Measurements from ENCODE around the gene GPSM3. TPM values are rescaled to one million over a fixed set of nuclear protein-coding genes. Genes with fewer than 3 reads are reported as not detected.

GPSM3 gene
- total and polyA plus RNA-seq, 7 donors: 1.5 to 5.1 (median 2.7) TPM

DNA sequence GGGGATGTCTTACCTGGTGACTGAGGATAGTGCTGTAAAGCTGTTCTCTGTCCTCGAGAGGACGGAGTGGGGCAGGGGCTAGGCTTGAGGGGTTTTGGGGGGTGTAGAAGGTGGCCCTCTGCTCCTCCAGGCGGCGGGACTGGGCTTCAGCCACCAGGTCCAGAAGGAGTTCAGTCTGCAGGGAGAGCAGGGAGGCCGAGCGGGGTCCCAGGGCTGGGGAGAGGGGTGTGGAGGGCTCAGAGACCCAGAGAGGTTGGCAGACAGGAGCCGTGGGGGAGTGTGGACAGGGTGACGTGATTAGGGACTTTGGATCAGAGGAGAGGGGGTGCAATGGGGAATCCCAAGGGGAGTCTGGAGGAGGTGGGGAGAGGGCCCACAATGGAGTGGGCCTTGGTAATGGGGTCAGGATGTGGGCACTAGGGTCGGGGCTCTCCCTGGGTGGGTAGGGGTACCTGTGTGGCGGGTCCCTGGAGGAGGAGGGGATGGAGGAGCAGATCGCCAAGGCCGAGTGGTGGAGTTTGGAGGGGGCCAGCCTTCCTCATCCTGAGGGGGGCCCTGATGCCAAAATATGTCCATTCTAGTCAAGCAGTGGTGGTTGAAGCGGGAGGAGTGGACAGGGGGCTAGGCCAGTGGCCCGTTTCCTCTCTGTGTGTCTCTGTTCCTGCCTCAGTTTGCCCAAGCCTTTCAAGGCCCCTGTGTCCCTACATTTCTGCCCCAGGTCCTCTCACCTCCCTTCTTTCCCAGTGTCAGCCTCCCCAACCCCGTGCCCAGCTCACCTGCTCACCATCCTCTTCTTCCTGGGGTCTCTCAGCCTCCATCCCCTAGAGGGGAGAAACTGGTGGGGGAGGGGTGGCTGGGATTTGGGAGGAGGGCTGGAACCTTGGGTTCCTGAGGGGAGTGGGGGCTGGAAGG, 491 bp downstream of the GPSM3 start:
- H3K27ac ChIP-seq: peak overlapping the region; percentile 48
- H3K4me1 ChIP-seq: peaks cover 24% of the 10 kb centered on the region
- 76 to 84% (median 79%) methylated on average over 14 to 15 of the region's 15 CpGs for WGBS, 3 donors
- DNase-seq: no peak
- H3K27me3 ChIP-seq (ENCODE audit: insufficient read depth in 3 of 3, low read length in 2 of 3): no peaks in the 10 kb centered on the region
- H3K4me3 ChIP-seq: peak overlapping the region; percentile 77
- peaks cover 0 to 11% of the 10 kb centered on the region in 2 donors for H3K36me3 ChIP-seq (ENCODE audit: insufficient read depth in 1 of 2, low read depth in 1 of 2)
- H3K9me3 ChIP-seq: no peaks in the 10 kb centered on the region
- intact Hi-C loops (cut with DNase I): loop anchor here in 1 of 2 donors (1.0 to 10.0 kb wide), 2 partner anchors 74 to 1003 kb away; partner anchors contain the start of gene COL11A2
- ATAC-seq: no peak
- TF ChIP-seq, protein P1, sequence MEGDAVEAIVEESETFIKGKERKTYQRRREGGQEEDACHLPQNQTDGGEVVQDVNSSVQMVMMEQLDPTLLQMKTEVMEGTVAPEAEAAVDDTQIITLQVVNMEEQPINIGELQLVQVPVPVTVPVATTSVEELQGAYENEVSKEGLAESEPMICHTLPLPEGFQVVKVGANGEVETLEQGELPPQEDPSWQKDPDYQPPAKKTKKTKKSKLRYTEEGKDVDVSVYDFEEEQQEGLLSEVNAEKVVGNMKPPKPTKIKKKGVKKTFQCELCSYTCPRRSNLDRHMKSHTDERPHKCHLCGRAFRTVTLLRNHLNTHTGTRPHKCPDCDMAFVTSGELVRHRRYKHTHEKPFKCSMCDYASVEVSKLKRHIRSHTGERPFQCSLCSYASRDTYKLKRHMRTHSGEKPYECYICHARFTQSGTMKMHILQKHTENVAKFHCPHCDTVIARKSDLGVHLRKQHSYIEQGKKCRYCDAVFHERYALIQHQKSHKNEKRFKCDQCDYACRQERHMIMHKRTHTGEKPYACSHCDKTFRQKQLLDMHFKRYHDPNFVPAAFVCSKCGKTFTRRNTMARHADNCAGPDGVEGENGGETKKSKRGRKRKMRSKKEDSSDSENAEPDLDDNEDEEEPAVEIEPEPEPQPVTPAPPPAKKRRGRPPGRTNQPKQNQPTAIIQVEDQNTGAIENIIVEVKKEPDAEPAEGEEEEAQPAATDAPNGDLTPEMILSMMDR (IDR thresholded peaks at IDR 0.05): no peak

DNA sequence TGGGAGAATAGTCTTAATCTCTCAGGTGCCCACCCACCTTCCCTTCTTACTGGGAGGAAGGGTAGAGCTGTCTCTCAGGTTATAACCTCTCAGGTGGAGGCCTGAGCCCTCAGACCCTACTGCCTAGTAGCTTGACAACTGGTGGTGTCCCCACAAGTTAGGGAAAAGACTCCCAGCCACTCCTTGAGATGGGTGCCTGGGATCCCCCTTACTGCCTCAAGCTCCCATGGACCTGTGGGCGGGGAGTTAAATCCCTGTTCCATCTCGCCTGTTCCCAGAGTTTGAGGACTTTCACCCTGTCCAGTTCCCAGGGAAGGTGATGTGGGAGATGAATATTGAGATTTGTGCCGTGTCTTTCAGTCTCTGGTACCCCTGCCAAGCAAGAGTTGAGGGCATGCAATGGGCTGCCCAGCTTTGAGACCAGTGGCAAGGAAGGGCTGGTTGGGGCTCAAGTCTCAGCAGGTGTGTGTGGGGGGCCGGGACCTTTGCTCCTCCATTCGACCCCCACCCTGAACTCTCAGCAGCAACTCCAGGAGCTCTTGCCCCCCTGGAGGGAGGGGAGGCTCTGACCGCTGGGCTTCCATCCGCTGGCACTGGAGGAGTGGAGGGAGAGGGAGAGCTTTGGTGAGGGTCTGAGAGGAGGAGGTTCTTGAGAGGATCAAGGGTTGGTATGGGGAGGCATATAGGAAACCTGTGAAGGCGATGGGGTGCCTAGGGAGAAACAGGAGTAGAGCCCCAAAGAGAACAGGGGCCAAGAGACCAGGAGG, 1.3 kb downstream of the GPSM3 start:
- Histone ChIP-seq H3K9me3 (no peaks in the 10 kb centered on the region), H3K36me3 (ENCODE audit: insufficient read depth in 1 of 2, low read depth in 1 of 2) (peaks cover 0 to 19% of the 10 kb centered on the region in 2 donors), H3K27me3 (ENCODE audit: insufficient read depth in 3 of 3, low read length in 2 of 3) (no peaks in the 10 kb centered on the region), H3K4me1 (peaks cover 18% of the 10 kb centered on the region), H3K4me3 (peak overlapping the region; percentile 77), H3K27ac (peak overlapping the region; percentile 91)
- TF ChIP-seq, protein P1 (IDR thresholded peaks at IDR 0.05): no peak
- no peak for DNase-seq
- intact Hi-C loops (cut with DNase I): loop anchor here in 1 of 2 donors (1.0 to 10.0 kb wide), 2 partner anchors 73 to 1004 kb away; partner anchors contain the start of gene COL11A2
- WGBS, 3 donors: 79 to 83% (median 81%) methylated on average over 8 of the region's 8 CpGs
- ATAC-seq: no peak

DNA sequence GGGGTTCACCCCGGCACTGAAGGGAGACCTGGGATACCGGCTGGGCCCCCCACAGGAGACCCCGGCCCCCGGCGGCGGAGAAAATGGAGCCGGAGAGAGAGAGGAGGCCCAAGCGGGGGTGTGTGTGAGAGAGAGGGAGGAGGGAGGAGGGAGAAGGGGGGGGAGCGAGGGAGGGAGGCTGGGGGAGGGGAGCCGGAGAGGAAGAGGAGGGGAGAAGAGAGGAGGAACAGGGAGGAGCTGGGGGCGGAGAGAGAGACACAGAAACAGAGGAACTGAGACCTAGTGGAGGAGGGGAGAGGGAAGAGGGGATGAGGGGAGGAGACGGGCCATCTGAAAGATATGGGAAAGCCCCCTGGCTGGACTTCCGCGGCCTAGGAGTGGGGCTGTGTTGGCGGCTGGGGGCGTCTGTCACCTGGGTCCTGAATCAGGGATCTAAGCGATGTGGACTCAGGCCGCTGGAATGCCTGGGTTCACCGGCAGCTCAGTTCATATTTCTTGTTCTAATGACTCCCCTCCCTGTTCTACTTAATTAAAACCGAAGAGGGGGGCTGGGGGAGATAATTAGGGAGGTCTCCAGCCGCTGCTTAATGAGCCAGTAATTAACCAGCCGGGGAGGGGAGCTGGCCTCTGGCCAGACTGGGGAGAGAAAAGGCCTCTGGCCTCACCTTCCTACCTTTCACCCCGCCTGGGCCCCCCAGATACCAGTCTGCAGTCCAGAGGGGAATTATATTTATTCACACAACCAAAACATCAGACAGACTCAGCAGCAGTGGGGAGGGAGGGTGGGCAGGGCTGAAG, 2.2 kb downstream of the GPSM3 start, which contains the start of gene PBX2:
Gene PBX2 (minus strand): TSS at position 149 of the 798 bp plus-strand sequence. CDS start 287 bp downstream, outside the sequence.
- WGBS, 3 donors: 0 to 2% (median 1%) methylated on average over 15 to 23 of the region's 23 CpGs
- TF ChIP-seq, protein P1 (IDR thresholded peaks at IDR 0.05): no peak

DNA sequence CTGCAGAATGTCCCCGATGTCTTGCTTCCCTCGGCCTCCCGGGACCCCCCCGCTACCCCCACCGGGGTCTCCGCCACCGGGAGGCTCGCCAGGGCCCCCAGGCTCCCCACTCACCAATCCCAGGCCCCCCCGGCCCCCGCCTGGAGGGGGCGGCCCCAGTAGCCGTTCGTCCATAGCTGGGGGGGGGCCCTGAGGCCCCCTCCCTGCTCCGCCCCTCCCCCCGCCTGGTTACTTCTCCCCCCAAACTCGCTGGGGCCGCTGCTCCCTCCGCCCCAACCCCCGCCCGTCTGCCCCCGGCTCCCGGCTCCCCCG, 2.7 kb downstream of the GPSM3 start:
- ATAC-seq (peak; percentile 1 to 8 (median 4)), DNase-seq (peak in 1 of 2 donors; percentile 52)
- peaks cover 19% of the 10 kb centered on the region for H3K4me1 ChIP-seq
- WGBS, 3 donors: 0 to 13% (median 11%) methylated on average over 12 to 23 of the region's 23 CpGs
- intact Hi-C loops (cut with DNase I): loop anchor here in 1 of 2 donors (10.0 kb wide), 1 partner anchor 1005 kb away; the partner anchor contains the start of gene COL11A2
- H3K4me3 ChIP-seq: peak overlapping the region; percentile 77
- TF ChIP-seq, protein P1 (IDR thresholded peaks at IDR 0.05): no peak
- H3K27ac ChIP-seq: peak overlapping the region; percentile 91
- no peaks in the 10 kb centered on the region for H3K9me3 ChIP-seq
- H3K27me3 ChIP-seq (ENCODE audit: insufficient read depth in 3 of 3, low read length in 2 of 3): no peaks in the 10 kb centered on the region
- peaks cover 0 to 21% of the 10 kb centered on the region in 2 donors for H3K36me3 ChIP-seq (ENCODE audit: insufficient read depth in 1 of 2, low read depth in 1 of 2)

More for the DNA sequence above, 2.2 kb downstream of the GPSM3 start, which contains the start of gene PBX2:
- Histone ChIP-seq H3K36me3 (ENCODE audit: insufficient read depth in 1 of 2, low read depth in 1 of 2) (peaks cover 0 to 21% of the 10 kb centered on the region in 2 donors), H3K4me3 (peak within 1 kb of the TSS; percentile 77), H3K27me3 (ENCODE audit: insufficient read depth in 3 of 3, low read length in 2 of 3) (no peaks in the 10 kb centered on the region), H3K9me3 (no peaks in the 10 kb centered on the region), H3K27ac (peak within 1 kb of the TSS; percentile 91), H3K4me1 (peaks cover 20% of the 10 kb centered on the region)
- intact Hi-C loops (cut with DNase I): loop anchor here in 1 of 2 donors (10.0 kb wide), 1 partner anchor 1005 kb away; the partner anchor contains the start of gene COL11A2
- ATAC-seq (peak; percentile 76 to 82 (median 78)), DNase-seq (peak; percentile 89 to 95)
